Measurements from ENCODE around the gene FGFR2. TPM values are rescaled to one million over a fixed set of nuclear protein-coding genes. Genes with fewer than 3 reads are reported as not detected.

The FGFR2 gene
- total and polyA plus RNA-seq, 4 donors: 11.4 to 69.9 (median 31.9) TPM

GRCh38 chr10:121490871-121491519 is 107.2 kb downstream of the FGFR2 start:
- no peak for TF ChIP-seq GABPA (IDR thresholded peaks at IDR 0.05 in 1 of 2, conservative IDR thresholded peaks at IDR 0.05 in 1 of 2)
- DNase-seq (ENCODE audit: low spot score): no peak
- Histone ChIP-seq H3K4me1 (ENCODE audit: control insufficient read depth in 4 of 4, insufficient read depth in 4 of 4, low read length in 3 of 4) (no peaks in the 10 kb centered on the region), H3K27me3 (ENCODE audit: control insufficient read depth in 4 of 4, insufficient read depth in 4 of 4, low read length in 3 of 4) (no peaks in the 10 kb centered on the region), H3K9ac (ENCODE audit: low read depth in 1 of 2, low read length in 2 of 2) (no peak overlapping the region), H3K4me3 (ENCODE audit: low read depth in 1 of 3, low read length in 3 of 3) (no peak overlapping the region), H3K36me3 (ENCODE audit: control insufficient read depth in 4 of 4, insufficient read depth in 3 of 4, low read depth in 1 of 4, low read length in 3 of 4) (peaks cover 0 to 3% (median 1%) of the 10 kb centered on the region in 4 donors), H3K27ac (ENCODE audit: low read depth in 1 of 2, low read length in 2 of 2) (no peak overlapping the region), H3K9me3 (ENCODE audit: control insufficient read depth in 4 of 4, low read length in 3 of 4) (no peaks in the 10 kb centered on the region)
- 80% methylated on average over 17 of the region's 17 CpGs for WGBS

- no peak for TF ChIP-seq REST (IDR thresholded peaks at IDR 0.05)
- no peak for TF ChIP-seq RXRA (IDR thresholded peaks at IDR 0.05)
- TF ChIP-seq SP1 (IDR thresholded peaks at IDR 0.05): no peak
- TF ChIP-seq GABPA (IDR thresholded peaks at IDR 0.05 in 1 of 2, conservative IDR thresholded peaks at IDR 0.05 in 1 of 2): no peak
- TF ChIP-seq HNF4G (IDR thresholded peaks at IDR 0.05): no peak
- TF ChIP-seq NR2F2 (IDR thresholded peaks at IDR 0.05): no peak
- TF ChIP-seq ATF3 (IDR thresholded peaks at IDR 0.05): no peak
- TF ChIP-seq FOXA2 (IDR thresholded peaks at IDR 0.05): no peak
- no peak for TF ChIP-seq HNF4A (conservative IDR thresholded peaks at IDR 0.05)
- TF ChIP-seq FOXA1 (IDR thresholded peaks at IDR 0.05): no peak
- no peak for TF ChIP-seq MAX (IDR thresholded peaks at IDR 0.05)
- no peak for TF ChIP-seq EGR1 (IDR thresholded peaks at IDR 0.05; ENCODE audit: low read depth in 2 of 2)
- TF ChIP-seq TAF1 (conservative IDR thresholded peaks at IDR 0.05): no peak
- no peak for TF ChIP-seq RAD21 (IDR thresholded peaks at IDR 0.05)
- no peak for TF ChIP-seq CTCF (IDR thresholded peaks at IDR 0.05; ENCODE audit: low read depth, low read length, missing input control)
- no peak for TF ChIP-seq ZBTB33 (IDR thresholded peaks at IDR 0.05)
- no peak for TF ChIP-seq JUND (IDR thresholded peaks at IDR 0.05)
- Histone ChIP-seq H3K9me3 (ENCODE audit: control insufficient read depth in 4 of 4, low read length in 3 of 4) (no peaks in the 10 kb centered on the region), H3K36me3 (ENCODE audit: control insufficient read depth in 4 of 4, insufficient read depth in 3 of 4, low read depth in 1 of 4, low read length in 3 of 4) (peaks cover 0 to 13% (median 7%) of the 10 kb centered on the region in 4 donors), H3K27ac (ENCODE audit: low read depth in 1 of 2, low read length in 2 of 2) (no peak overlapping the region), H3K27me3 (ENCODE audit: control insufficient read depth in 4 of 4, insufficient read depth in 4 of 4, low read length in 3 of 4) (no peaks in the 10 kb centered on the region), H3K4me3 (ENCODE audit: low read depth in 1 of 3, low read length in 3 of 3) (no peak overlapping the region), H3K9ac (ENCODE audit: low read depth in 1 of 2, low read length in 2 of 2) (no peak overlapping the region), H3K4me1 (ENCODE audit: control insufficient read depth in 4 of 4, insufficient read depth in 4 of 4, low read length in 3 of 4) (no peaks in the 10 kb centered on the region)
- WGBS: 87% methylated on average over 12 of the region's 12 CpGs
- DNase-seq (ENCODE audit: low spot score): no peak
Observed at GRCh38 chr10:121485436-121486139, 112.7 kb downstream of the FGFR2 start.

Measured in liver (tissue), 9 donors.